Activated CD4-positive, alpha-beta T cell treated with anti-CD3 and anti-CD28 coated beads, Interleukin-2, amount 50 U/mL, for 48 hours (primary cell): Measurements from ENCODE around the gene KLHL13.
"Not testable (repeated sequence)": the region's sequence is repeated elsewhere in the genome, so short reads cannot be mapped to it uniquely, and the experiment has no call there.

Source experiments
- DNase-seq, 2 experiments: peaks; one replicate each; pipeline ENCODE4 v3.0.0-alpha.2; 2020

The KLHL13 gene

GRCh38 chrX:117989512-117989911 is 127.1 kb downstream of the KLHL13 start:
- DNase-seq, result no peak

GRCh38 chrX:117987373-117987772 is 129.2 kb downstream of the KLHL13 start:
- DNase-seq, result no peak

GRCh38 chrX:117985241-117985640 is 131.4 kb downstream of the KLHL13 start:
- DNase-seq, result no peak

GRCh38 chrX:117982694-117983392 is 133.8 kb downstream of the KLHL13 start:
- DNase-seq, result no peak

- DNase-seq, result no peak
Measured at GRCh38 chrX:117978402-117978801, 138.2 kb downstream of the KLHL13 start.

- no peak for DNase-seq
Measured at GRCh38 chrX:117977526-117977925, 139.1 kb downstream of the KLHL13 start.

- DNase-seq, result no peak
Measured at GRCh38 chrX:117973110-117973807, 143.4 kb downstream of the KLHL13 start.

- DNase-seq, result no peak
Measured at GRCh38 chrX:117972711-117973109, 143.9 kb downstream of the KLHL13 start.

GRCh38 chrX:117969782-117970181 is 146.8 kb downstream of the KLHL13 start:
- DNase-seq, result no peak

GRCh38 chrX:117969328-117969727 is 147.3 kb downstream of the KLHL13 start:
- DNase-seq, result no peak

- no peak for DNase-seq
Measured at GRCh38 chrX:117959045-117959444, 157.6 kb downstream of the KLHL13 start.

GRCh38 chrX:117957128-117957527 is 159.5 kb downstream of the KLHL13 start:
- DNase-seq, result no peak

GRCh38 chrX:117939296-117939695 is 177.3 kb downstream of the KLHL13 start:
- DNase-seq, result not testable (repeated sequence)

- no peak for DNase-seq
Measured at GRCh38 chrX:117936118-117936517, 180.5 kb downstream of the KLHL13 start.

- DNase-seq, result not testable (repeated sequence)
Measured at GRCh38 chrX:117930116-117930515, 186.5 kb downstream of the KLHL13 start.

- DNase-seq, result no peak
Measured at GRCh38 chrX:117919755-117920154, 196.9 kb downstream of the KLHL13 start.

GRCh38 chrX:117910216-117910615 is 206.4 kb downstream of the KLHL13 start:
- DNase-seq, result no peak

GRCh38 chrX:117898226-117898625 is 218.4 kb downstream of the KLHL13 start:
- DNase-seq, result no peak

GRCh38 chrX:117895418-117895817 is 221.2 kb downstream of the KLHL13 start:
- DNase-seq, result no peak

GRCh38 chrX:117892469-117892868 is 224.1 kb downstream of the KLHL13 start:
- no peak for DNase-seq

GRCh38 chrX:117871796-117872195 is 244.8 kb downstream of the KLHL13 start:
- no peak for DNase-seq

GRCh38 chrX:117860517-117860916 is 256.1 kb downstream of the KLHL13 start:
- DNase-seq, result no peak

GRCh38 chrX:117854806-117855205 is 261.8 kb downstream of the KLHL13 start:
- no peak for DNase-seq

GRCh38 chrX:117851025-117851424 is 265.6 kb downstream of the KLHL13 start:
- no peak for DNase-seq
